ENCODE data around the gene CHMP2A.

Gene CHMP2A

GRCh38 chr19:58569191-58569942 is 14.5 kb upstream of the CHMP2A start:
- no peak overlapping the region for H3K4me3 ChIP-seq (ENCODE audit: low read depth, low read length)
- in situ Hi-C loops (cut with HindIII; ENCODE audit: low sequenced_read_pairs): no loop called here
- no peak for TF ChIP-seq CTCF (IDR thresholded peaks at IDR 0.05; ENCODE audit: low read depth, low read length, missing control alignments)
- DNase-seq (ENCODE audit: low read depth): no peak

DNA sequence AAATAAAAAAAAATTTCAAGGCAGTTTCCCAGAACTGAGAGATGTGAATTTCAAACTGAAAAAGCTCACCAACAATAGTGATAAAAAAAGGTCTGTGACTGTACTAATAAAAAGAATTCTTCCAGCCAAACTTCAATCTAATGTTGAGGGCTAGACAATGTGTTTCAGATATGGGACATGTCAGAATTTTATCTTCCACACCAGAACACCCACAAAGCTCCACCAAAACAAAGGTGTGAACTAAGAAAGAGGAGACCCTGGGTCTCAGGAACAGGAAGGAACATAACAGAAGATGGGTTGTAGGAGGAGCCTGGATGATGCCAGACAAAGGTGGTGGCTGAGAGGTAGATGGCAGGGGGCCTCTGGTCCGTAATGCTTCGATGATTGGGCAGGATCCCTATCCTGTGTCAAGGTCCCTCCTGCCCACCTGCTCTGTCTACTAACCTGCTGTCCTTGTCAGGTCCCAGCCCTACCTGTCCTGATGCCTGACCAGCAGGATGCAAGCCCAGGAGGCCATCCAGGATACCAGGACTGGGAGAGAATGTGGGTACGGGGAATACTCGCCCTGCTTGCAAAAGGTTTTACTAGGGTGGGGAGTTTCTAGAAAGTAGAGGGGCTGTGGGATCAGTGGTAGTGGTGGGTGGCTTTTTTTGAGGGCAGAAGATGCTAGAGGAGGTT is 13.7 kb upstream of the CHMP2A start:
- in situ Hi-C loops (cut with HindIII; ENCODE audit: low sequenced_read_pairs): no loop called here
- TF ChIP-seq CTCF (IDR thresholded peaks at IDR 0.05; ENCODE audit: low read depth, low read length, missing control alignments): no peak
- no peak for DNase-seq (ENCODE audit: low read depth)
- no peak overlapping the region for H3K4me3 ChIP-seq (ENCODE audit: low read depth, low read length)

GRCh38 chr19:58566989-58567388 is 12.1 kb upstream of the CHMP2A start:
- no peak overlapping the region for H3K4me3 ChIP-seq (ENCODE audit: low read depth, low read length)
- no peak for TF ChIP-seq CTCF (IDR thresholded peaks at IDR 0.05; ENCODE audit: low read depth, low read length, missing control alignments)
- DNase-seq (ENCODE audit: low read depth): no peak
- in situ Hi-C loops (cut with HindIII; ENCODE audit: low sequenced_read_pairs): no loop called here

DNA sequence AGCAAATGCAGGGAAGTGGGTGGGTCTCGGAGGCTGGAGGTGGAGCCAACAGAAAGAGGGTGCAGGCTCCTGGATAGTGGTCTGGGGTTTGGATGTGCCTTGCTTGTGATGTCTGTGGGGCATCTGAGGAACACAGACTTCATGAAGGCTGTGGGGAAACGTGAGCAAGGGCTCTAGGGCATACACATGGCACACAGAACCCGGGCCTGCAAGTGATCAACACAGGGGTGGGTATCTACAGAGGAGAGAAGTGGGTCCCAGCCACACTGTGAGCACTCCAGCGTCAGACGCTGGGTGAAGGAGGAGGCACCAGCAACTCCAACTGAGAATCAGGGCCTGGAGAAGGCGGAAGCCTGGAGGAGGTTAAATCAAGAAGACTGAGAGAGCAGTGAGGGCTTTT is 8.9 kb upstream of the CHMP2A start:
- H3K4me3 ChIP-seq (ENCODE audit: low read depth, low read length): no peak overlapping the region
- in situ Hi-C loops (cut with HindIII; ENCODE audit: low sequenced_read_pairs): no loop called here

GRCh38 chr19:58563034-58563573 is 8.2 kb upstream of the CHMP2A start:
- no peak for DNase-seq (ENCODE audit: low read depth)
- peak overlapping the region; percentile 24 for H3K4me3 ChIP-seq (ENCODE audit: low read depth, low read length)
- no peak for TF ChIP-seq CTCF (IDR thresholded peaks at IDR 0.05; ENCODE audit: low read depth, low read length, missing control alignments)
- in situ Hi-C loops (cut with HindIII; ENCODE audit: low sequenced_read_pairs): no loop called here

More for the DNA sequence above, 8.9 kb upstream of the CHMP2A start:
- no peak for DNase-seq (ENCODE audit: low read depth)
- no peak for TF ChIP-seq CTCF (IDR thresholded peaks at IDR 0.05; ENCODE audit: low read depth, low read length, missing control alignments)

GRCh38 chr19:58562122-58563033 is 7.5 kb upstream of the CHMP2A start:
- no peak for TF ChIP-seq CTCF (IDR thresholded peaks at IDR 0.05; ENCODE audit: low read depth, low read length, missing control alignments)
- no peak for DNase-seq (ENCODE audit: low read depth)
- peak overlapping the region; percentile 24 for H3K4me3 ChIP-seq (ENCODE audit: low read depth, low read length)
- in situ Hi-C loops (cut with HindIII; ENCODE audit: low sequenced_read_pairs): no loop called here
